Stimulated activated naive CD4-positive, alpha-beta T cell treated with Interleukin-2 at 50 U/mL for 16 hours (primary cell): Measurements from ENCODE around the gene SDCCAG8.
"Not testable (repeated sequence)": the region's sequence is repeated elsewhere in the genome, so short reads cannot be mapped to it uniquely, and the experiment has no call there.

Experiments
- DNase-seq: peaks from one replicate; lab custom pipeline; 2025; lab: John Stamatoyannopoulos, UW

Gene SDCCAG8

DNA sequence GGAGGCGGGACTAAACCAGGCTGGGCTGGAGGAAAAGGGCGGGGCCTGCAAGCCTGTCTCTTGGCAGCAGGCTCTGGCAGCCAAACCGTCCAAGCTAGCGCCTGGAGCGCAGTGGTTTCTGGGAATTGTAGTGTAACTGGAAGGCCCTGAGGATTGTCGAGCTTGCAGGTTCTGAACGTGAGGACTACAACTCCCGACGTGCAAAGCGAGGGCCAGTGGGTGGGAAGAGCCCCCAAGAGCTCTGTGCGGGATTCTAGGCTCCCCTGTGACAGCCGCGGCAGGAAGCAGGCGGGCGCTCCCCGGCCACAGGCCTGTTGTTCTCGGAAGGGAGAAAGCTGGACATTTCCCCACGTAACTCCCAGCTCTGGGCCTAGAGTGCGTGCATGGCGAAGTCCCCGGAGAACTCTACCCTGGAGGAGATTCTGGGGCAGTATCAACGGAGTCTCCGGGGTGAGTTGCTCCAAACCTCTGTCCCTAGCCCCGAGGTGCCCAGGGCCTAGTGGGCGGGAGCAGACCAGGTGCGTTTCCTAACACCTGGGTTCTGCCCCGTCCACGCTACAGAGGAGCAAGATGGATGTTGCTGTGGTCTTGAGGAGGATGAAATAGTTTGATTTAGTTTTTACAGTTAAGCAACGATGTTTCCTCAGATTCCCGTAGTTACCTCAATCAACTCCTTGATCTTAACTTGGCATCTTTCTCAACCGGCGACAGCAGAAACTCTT is at the start of gene SDCCAG8:
TSS of gene SDCCAG8 (plus strand) at position 251 of the 722 bp plus-strand sequence. CDS start at position 384, 133 bp downstream.
- DNase-seq, result peak; percentile 91

DNA sequence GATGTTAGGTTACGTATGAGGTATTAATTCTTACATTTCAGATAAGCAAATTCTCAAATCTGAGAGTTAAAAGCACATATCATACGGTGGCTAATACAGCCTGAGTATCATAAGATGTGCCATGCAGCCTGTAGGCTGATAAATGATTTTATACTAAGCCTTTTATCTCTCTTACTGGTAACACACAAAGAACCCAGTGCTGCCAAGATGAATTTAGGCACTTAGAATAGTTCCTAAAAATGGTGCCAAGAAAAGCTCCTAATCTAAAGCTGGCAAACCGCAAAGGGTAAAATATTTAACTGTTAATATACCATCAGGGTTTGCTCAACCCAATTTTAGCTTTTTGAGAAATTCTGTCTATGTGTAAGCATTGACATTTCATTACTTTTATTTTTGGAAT is 43.9 kb upstream of the SDCCAG8 start:
- DNase-seq, result not testable (repeated sequence)

DNA sequence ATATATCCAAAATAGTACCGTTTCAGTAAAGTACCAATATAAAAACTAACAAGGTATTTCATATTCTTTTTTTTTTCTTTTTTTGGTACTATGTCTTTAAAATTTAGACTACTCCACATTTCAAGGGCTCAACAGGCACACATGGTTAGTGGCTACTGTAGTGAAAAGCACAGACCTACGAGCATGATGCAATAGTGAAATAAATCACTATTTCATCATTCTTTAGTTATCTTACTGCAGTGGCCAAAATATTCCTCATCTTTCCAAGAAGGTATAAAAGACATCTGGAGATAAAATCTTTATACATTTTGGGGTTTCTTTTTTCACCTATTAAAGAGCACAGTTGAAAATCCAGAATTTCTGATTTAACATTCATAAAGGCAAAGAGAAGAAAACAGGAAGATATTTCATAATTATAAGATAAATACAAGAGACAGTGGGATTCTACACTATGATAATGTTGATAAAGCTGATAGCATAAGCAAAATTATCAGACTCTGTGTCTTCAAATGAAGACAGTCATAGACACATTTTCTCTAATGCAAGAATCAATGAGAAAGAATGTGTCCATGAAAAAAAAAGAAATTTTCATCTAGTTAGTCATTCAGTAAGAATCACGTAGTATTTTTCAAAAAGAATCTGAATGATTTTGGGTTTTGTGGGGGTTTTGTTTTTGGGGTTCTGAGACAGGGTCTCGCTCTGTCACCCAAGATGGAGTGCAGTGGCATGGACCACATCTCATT is 42.6 kb upstream of the SDCCAG8 start:
- DNase-seq, result no peak

DNA sequence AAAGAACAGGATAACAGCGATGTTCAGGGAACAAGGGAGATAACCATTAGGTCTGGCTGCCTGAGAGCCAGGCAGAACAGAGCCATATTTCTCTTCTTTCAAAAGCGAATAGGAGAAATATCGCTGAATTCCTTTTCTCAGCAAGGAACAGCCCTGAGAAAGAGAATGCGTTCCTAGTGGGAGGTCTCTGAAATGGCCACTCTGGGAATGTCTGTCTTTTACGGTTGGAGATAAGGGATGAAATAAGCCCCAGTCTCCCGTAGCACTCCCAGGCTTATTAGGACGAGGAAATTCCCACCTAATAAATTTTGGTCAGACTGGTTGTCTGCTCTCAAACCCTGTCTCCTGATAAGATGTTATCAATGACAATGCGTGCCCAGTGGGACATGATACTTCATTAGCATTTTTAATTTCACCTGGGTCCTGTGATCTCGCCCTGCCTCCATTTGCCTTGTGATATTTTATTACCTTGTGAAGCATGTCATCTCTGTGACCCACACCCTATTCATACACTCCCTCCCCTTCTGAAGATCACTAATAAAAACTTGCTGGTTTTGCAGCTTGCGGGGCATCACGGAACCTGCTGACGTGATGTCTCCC is 40.5 kb upstream of the SDCCAG8 start:
- DNase-seq, result not testable (repeated sequence)

DNA sequence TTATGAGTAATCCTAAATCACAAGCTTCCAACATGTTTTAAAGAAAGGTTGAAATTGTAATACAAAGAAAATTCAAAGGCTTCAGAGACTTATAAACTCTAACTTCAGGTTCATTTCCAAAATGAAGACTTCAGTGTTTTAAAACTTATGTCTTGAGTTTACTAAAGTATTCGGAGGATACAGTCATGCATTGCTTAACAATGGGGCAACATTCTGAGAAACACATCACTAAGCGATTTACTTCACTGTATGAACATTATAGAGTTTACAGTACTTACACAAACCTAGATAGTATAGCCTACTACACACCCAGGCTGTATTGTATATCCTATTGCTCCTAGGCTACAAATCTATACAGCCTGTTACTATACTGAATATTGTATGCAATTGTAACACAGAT is 39.1 kb upstream of the SDCCAG8 start:
- DNase-seq, result no peak

DNA sequence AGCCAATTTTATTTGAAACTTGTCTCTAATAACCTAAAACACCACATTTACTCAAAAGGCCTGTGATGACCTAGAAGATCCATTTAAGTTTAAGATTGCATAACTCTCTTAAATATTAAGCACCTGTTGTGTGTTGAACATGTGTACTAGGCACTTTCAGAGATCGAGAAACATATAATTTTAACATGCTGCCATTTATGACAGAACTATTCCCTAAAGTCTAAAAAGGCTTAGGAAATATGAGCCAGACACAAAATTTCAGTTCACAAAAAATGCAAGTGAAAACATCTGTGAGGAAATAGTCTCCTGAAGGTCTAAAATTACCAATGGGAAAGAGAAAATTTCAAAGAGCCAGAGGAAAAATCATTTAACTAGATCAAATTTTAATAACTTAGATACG is 38.5 kb upstream of the SDCCAG8 start:
- no peak for DNase-seq

DNA sequence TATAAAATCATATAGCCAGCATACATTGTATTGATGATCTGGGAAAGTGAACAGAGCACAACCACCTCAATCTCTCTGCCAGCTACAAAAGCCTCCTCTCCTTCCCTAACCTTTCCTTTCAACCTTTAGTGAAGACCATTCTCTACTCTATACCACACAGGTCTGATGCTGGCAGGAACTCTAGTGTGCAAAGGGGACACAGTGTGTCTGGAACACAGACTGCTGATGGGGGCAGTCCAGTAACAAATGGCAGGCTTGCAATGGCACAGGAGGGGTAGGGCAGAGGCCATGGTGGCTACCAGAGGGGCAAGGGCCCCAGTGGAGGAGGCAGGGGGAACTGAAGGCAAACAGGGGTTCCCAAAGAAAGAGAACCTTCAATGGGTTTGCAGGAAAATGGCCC is 37.8 kb upstream of the SDCCAG8 start:
- DNase-seq, result no peak

DNA sequence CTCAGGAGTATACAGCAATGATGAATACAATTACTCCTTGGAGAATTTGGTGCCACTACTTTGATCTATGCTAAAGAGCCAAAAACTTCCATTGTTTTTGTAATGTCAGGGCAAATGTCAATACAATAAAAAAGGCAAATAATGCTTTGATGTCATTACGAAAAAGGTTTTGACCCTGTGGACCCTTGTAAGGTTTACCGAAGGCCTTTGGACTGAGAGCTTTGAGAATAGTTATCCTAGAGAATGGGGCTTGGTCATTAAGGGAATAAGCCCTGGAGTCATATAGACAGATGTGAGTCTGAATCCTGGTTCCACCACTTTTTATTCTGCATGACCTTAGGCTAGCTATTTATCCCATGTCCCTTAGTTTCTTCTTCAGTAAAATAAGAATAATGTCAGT is 28.2 kb upstream of the SDCCAG8 start:
- DNase-seq, result no peak

DNA sequence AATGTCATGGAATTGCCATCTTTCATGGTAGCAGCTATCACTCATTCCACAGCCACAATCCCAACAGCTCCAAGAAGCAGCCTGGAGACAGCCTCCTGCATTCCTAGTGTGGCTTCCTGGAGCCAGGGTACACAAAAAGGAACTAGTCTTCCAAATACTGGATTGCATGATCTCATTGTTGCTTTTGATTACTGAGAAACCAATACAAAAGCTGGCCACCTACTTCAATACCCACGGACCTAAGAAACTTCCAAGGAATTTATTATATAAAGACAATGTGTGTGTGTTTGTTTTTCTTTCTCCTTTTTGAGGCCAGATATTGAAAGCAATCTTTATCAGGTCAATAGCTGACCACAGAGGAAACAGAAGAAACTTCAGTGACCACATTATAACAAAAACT is 26.3 kb upstream of the SDCCAG8 start:
- DNase-seq, result no peak

DNA sequence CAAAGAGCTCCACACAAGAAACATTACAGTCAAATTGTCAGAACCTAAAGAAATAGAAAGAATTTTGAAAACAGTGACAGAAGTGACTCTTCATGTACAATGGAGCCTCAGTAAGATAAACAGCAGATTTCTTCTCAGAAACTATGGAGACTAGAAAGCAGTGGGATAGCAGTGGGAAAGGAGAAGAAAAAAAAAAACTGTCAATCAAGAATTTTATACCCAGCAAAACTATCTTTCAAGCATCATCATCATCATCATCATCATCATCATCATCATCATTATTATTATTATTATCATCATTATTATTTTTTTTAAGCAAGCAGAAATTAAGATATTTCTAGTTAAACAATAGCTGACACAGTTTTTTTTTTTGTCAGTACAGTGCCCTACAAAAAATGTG is 24.9 kb upstream of the SDCCAG8 start:
- no peak for DNase-seq

DNA sequence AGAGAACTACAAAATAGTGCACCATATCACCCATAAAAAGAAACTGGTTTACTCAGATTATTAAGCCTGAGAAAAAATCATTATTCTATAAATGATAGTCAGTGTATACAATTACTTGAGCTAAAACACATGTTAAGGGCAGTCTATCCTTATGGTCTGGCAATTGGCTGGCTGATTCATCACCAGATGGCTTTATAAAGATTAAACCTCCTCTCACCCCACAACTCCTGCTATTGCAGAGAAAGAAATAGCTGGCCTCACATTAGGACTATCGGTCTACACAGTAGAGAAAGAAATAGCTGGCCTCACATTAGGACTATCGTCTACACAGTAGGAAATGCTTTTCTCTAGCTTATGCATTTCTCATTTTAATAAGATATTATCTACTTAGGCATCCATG is 21.9 kb upstream of the SDCCAG8 start:
- DNase-seq, result no peak

DNA sequence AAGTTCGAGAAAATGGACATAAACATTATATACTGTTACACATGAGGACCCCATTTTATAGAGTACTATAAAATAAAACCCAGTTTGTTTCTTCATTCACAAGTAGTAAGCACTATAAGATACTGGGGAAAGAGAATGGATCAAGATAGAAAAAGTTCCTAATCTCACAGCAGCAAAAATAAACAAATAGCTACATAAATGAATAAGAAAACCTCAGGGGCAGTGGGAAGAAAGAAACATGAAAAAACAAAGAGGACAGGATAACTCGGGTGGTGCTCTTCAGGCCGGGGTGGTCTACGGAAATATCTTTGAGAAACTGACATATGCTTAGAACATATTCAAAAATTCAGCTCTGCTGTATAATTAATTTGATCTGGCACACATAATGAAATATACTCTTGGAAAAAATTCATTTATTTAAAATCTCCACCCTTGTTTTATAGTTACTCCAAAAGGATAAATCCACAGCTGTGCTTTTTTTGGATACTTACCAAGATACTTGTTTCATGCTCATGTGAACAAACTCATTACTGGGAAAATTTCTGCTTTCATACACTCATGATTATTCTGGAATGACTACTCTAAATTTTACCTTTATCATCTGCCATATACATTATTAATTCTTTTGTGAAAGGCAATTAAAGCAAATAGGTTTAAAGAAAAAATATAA is 20.7 kb upstream of the SDCCAG8 start:
- DNase-seq, result no peak

DNA sequence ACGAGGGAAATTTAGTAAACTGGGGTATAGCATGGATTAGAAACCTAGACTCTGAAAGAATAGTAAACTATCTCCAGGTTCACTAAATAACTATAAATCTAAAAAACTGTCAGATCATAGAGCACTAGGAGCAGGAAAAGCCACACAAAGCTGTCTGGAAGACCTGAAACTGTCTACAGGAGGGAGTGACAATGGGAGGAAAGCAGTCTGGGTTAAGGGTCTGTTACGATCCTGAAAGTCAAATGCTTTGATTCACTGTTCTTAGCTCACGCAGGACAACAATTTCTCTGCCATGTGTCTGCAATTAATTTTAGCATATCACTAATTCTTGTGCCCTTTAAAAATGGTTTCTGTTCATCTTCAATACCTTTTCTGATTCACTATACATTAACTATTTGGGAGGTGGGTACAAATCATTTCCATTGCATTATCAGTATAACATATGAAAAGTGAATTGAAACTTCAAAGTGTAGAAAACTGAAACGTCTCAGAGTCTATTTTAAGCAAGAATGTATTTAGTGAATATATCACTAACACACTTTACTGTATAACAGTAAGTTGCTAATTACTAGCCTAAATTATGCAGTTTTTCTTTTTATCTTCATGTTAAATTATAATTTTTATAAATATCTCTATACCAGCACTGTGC is 19.1 kb upstream of the SDCCAG8 start:
- DNase-seq, result no peak

DNA sequence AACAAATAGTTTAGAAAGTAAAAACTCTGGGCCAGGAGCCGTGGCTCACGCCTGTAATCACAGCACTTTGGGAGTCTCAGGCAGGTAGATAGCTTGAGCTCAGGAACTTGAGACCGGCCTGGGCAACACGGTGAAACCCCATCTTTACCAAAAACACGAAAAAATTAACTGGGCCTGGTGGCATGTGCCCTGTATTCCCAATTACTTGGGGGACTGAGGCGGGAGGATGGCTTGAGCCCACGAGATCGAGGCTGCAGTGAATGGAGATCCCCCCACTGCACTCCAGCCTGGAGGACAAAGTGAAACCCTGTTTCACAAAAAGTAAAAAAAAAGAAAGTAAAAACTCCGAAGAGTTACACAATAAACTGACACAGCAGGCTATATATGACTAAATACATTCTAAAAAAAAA is 11.4 kb upstream of the SDCCAG8 start:
- DNase-seq, result no peak

DNA sequence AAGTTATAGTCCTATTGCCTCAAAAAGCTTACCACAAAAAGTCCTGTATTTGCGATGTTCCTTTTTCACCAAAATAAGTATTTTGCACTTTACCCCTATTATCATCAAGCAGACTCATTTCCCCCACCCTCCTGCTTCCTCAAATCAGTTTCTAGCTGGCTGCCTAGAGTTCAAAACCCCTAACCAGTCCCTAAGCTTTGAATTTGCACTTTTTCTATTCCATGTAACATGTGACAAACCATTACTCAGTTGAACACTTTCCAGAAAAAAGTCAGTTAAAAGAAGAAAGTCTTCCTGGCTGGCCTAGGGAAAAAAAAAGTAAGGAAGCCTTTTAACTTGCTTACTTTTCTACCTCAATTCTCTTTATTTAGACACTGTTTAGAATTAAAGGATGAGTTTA is 8.9 kb upstream of the SDCCAG8 start:
- DNase-seq, result no peak

DNA sequence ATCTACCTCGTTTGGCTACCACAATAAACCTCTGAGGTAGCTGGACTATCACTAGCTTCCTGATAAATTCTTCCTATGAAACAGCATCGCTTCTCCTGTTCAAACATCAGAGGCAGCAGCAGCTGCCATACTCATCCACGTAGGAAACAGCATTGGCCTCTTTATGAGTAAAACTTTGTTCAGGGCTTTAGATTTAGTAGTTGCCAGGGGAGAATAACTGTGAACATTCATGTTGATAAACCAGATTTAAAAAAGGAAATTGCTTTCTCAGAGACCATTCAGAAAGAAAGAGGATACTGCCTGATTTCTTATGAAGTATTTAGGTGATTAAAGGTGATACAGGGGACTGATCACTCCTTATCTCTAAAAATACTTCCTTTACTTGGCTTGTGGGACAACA is 7.9 kb upstream of the SDCCAG8 start:
- DNase-seq, result no peak

DNA sequence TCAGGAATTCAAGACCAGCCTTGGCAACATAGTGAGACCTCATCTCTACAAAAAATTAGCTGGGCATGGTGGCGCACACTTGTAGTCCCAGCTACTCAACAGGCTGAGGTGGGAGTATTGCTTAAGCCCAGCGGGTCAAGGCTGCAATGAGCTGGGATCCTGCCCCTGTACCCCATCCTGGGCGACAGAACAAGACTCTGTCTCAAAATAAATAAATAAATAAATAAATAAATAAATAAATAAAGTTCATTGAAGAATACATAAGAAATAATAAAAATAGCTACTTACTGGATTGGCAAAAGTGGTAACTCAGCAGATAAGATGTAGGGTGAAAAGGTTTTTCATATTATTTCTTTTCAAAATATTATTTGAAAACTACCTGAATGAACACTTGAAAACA is 6.6 kb upstream of the SDCCAG8 start:
- no peak for DNase-seq

DNA sequence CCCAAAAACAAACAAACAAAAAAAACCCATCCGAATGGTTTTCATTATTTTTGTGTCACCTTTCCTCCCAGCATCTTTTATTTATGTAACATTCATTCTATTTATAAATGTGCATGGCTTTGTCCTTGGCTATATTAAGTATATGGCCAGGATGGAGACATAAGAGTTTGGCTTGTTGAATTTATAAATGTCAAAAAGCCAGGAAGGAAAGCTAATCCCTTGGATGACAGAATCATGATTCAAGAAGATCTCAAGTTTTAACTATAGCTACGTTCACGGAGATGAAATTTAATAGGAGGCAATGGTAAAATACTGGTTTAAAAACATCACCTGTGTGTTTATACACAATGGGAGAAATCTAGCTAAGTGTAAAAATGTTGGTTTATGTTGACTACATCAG is 5.7 kb upstream of the SDCCAG8 start:
- DNase-seq, result no peak

DNA sequence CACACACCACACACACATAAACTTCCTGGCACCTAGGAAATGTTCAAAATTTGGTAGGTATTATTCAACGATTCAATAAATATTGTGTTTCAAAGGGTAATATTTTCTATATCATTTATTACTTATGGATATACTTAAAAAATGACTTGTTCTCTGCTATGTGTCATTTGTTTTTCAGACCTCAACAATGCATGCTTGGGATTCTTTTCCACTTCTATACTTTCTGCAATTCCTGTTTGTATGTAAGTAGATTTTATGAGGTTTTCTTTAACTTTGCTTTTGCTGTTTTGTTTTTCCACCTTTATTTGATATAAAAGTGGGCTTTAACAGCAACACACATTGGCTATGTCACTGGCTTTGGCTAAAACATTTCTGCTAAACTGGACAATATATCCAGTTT is 4.3 kb upstream of the SDCCAG8 start:
- DNase-seq, result no peak

DNA sequence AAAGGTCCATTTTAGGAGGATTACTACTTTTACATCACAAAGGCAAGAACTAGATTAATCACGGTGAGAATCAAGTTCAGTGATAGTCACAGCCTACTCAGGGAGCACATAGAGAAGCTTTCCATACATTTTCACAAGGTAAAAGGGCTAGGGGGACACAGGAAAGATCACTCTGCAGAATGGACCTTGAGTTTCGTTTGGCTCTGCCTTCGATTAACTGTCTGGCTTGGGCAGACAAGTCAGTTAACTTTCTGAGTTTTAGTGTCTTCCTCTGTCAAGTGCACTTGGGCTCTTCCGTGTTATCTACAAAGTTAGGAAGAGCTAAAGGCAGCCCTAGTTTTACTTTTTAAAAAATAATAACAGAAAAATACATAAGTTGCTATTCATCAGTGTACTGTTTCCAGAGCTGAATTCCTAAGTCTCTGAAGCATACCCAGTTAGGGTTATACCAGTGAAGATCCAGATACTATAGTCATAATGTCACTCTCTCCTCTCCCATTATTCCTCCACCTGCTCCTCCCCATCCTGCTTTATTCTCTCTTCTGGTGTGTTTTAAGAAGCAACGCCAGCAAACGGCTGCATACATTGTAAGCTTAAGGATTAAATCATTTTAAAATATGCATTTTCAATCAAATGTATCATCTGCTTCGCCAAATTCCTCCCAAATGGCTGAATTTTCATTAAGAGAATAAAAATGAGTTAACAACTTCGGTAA is 2.5 kb upstream of the SDCCAG8 start:
- DNase-seq, result no peak

DNA sequence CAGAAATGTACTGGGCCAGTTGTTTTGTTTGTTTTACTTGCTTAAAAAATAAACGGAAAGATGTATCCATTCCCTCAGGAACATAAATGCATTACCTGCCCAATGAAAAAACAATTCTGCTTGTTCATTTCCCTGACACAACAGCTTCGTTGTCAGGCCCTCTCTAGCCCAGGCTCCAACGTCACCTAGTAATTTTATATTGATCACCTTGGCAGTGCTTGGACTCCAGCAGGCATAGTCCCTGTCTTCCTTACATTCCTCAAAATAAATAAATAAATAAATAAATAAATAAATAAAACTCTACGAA is 2.0 kb upstream of the SDCCAG8 start:
- DNase-seq, result no peak
